Loucy (cell line): Measurements from ENCODE around the gene CDK13.

Experiments used
- H2AFZ ChIP-seq: fragments of 200-600 bp; sonication (generic); 2 replicates; pipeline ENCODE4 v1.6.0; 2016; ENCODE audit warnings: antibody characterized with exemption, mild to moderate bottlenecking, low read length, moderate library complexity
- H3F3A ChIP-seq: fragments of 200-600 bp; 2 replicates; pipeline ENCODE4 v1.6.0; 2016; ENCODE audit warnings: antibody characterized with exemption, low read depth, mild to moderate bottlenecking
- H3K27me3 ChIP-seq: fragments of 200-600 bp; sonication (generic); 2 replicates; pipeline ENCODE4 v1.6.1; 2014; ENCODE audit warnings: low read length, mild to moderate bottlenecking; ENCODE audit not compliant: insufficient read depth, poor library complexity, severe bottlenecking
- H3K36me3 ChIP-seq: fragments of 200-600 bp; sonication (generic); 2 replicates; pipeline ENCODE4 v1.6.1; 2016; ENCODE audit warnings: low read length; ENCODE audit not compliant: insufficient read depth
- H3K4me1 ChIP-seq: fragments of 200-600 bp; sonication (generic); 2 replicates; pipeline ENCODE4 v1.5.1; 2014; ENCODE audit warnings: low read length, mild to moderate bottlenecking; ENCODE audit not compliant: insufficient read depth, poor library complexity, severe bottlenecking
- H3K4me2 ChIP-seq: fragments of 200-600 bp; sonication (generic); 2 replicates; pipeline ENCODE4 v1.6.0; 2014; ENCODE audit warnings: antibody characterized with exemption, low read length, low read depth, mild to moderate bottlenecking; ENCODE audit not compliant: poor library complexity, severe bottlenecking
- H3K4me3 ChIP-seq: fragments of 200-600 bp; sonication (generic); 2 replicates; pipeline ENCODE4 v1.5.1; 2014; ENCODE audit warnings: low read length, mild to moderate bottlenecking, mixed read lengths; ENCODE audit not compliant: poor library complexity, severe bottlenecking
- H3K79me2 ChIP-seq: fragments of 200-600 bp; sonication (generic); 2 replicates; pipeline ENCODE4 v1.6.1; 2014; ENCODE audit warnings: low read length; ENCODE audit not compliant: insufficient read depth
- H3K9ac ChIP-seq: fragments of 200-600 bp; sonication (generic); 2 replicates; pipeline ENCODE4 v1.6.0; 2014; ENCODE audit warnings: mild to moderate bottlenecking, low read depth, low read length, moderate library complexity; ENCODE audit not compliant: poor library complexity, severe bottlenecking
- H3K9me2 ChIP-seq: fragments of 200-600 bp; sonication (generic); replicated peaks from 2 replicates; pipeline ENCODE4 v1.6.1; 2016; ENCODE audit warnings: low read depth, low read length, mixed read lengths
- H3K9me3 ChIP-seq: fragments of 200-600 bp; sonication (generic); 2 replicates; pipeline ENCODE4 v1.6.1; 2014; ENCODE audit warnings: mild to moderate bottlenecking, antibody characterized with exemption, low read length, low read depth; ENCODE audit not compliant: insufficient read depth
- H4K20me1 ChIP-seq: fragments of 200-600 bp; sonication (generic); 2 replicates; pipeline ENCODE4 v1.6.0; 2014; ENCODE audit warnings: antibody characterized with exemption, low read length, mild to moderate bottlenecking; ENCODE audit not compliant: insufficient read depth, poor library complexity, severe bottlenecking
- EZH2phosphoT487 ChIP-seq: fragments of 200-600 bp; IDR thresholded peaks from 2 replicates; pipeline ENCODE4 v1.6.1; 2018; ENCODE audit warnings: antibody characterized with exemption, mild to moderate bottlenecking, moderate library complexity, borderline replicate concordance
- TF ChIP-seq, protein P1 (sequence below): fragments of 200-600 bp; sonication (generic); conservative IDR thresholded peaks from 2 replicates; pipeline ENCODE4 v1.5.1; 2014; ENCODE audit warnings: mild to moderate bottlenecking, antibody characterized with exemption, low read length

Gene CDK13

DNA sequence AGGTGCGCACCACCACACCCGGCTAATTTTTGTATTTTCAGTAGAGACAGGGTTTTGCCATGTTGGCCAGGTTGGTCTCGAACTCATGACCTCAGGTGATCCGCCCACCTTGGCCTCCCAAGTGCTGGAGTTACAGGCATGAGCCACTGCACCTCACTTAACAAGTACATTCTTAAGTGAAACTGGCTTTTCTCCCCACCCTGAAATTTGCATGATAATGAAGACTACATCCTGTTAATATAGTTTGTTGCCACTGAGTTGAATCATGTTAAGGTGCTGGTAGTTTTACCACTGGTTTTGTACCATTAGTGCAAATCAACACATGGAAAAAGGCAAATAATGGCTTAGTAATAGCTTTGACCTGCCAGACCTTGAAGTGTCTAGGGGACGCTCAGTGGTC is 122.2 kb downstream of the CDK13 start:
- Histone ChIP-seq H3K4me2 (no peak overlapping the region), H3K4me3 (no peak overlapping the region), H3K79me2 (no peaks in the 10 kb centered on the region), H2AFZ (no peak overlapping the region), H4K20me1 (no peaks in the 10 kb centered on the region), H3K9ac (no peak overlapping the region), H3K36me3 (peaks cover 4% of the 10 kb centered on the region; the same call in 1 of the 2 replicates), H3F3A (no peaks in the 10 kb centered on the region), H3K9me3 (no peaks in the 10 kb centered on the region), H3K9me2 (no peaks in the 10 kb centered on the region), H3K27me3 (no peaks in the 10 kb centered on the region), H3K4me1 (no peaks in the 10 kb centered on the region)
- TF ChIP-seq EZH2phosphoT487, result no peak
- TF ChIP-seq, protein P1, sequence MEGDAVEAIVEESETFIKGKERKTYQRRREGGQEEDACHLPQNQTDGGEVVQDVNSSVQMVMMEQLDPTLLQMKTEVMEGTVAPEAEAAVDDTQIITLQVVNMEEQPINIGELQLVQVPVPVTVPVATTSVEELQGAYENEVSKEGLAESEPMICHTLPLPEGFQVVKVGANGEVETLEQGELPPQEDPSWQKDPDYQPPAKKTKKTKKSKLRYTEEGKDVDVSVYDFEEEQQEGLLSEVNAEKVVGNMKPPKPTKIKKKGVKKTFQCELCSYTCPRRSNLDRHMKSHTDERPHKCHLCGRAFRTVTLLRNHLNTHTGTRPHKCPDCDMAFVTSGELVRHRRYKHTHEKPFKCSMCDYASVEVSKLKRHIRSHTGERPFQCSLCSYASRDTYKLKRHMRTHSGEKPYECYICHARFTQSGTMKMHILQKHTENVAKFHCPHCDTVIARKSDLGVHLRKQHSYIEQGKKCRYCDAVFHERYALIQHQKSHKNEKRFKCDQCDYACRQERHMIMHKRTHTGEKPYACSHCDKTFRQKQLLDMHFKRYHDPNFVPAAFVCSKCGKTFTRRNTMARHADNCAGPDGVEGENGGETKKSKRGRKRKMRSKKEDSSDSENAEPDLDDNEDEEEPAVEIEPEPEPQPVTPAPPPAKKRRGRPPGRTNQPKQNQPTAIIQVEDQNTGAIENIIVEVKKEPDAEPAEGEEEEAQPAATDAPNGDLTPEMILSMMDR, result no peak

DNA sequence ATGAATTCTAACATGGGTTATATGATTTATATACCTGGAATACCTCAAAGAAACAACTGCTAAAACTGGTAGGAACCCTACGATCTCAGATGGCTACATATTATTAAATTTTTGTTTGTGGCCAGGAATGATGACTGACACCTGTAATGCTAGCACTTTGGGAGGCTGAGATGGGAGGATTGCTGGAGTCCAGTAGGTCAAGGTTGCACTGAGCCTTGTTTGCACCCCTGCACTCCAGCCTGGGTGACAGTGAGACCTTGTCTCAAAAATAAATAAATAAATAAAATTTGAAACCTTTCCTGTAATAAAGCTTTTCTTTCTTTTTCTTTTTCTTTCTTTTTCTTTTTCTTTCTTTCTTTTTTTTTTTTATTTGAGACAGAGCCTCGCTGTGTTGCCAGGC is 123.2 kb downstream of the CDK13 start:
- H3K4me2 ChIP-seq, result no peak overlapping the region
- no peak overlapping the region for H3K4me3 ChIP-seq
- no peaks in the 10 kb centered on the region for H4K20me1 ChIP-seq
- H3K27me3 ChIP-seq, result no peaks in the 10 kb centered on the region
- H3K79me2 ChIP-seq, result no peaks in the 10 kb centered on the region
- no peaks in the 10 kb centered on the region for H3K9me2 ChIP-seq
- no peaks in the 10 kb centered on the region for H3K9me3 ChIP-seq
- no peaks in the 10 kb centered on the region for H3K4me1 ChIP-seq
- no peaks in the 10 kb centered on the region; the same call in 1 of the 2 replicates for H3K36me3 ChIP-seq
- no peak overlapping the region for H2AFZ ChIP-seq
- H3K9ac ChIP-seq, result no peak overlapping the region
- TF ChIP-seq, protein P1, result no peak
- no peak for TF ChIP-seq EZH2phosphoT487
- H3F3A ChIP-seq, result no peaks in the 10 kb centered on the region

DNA sequence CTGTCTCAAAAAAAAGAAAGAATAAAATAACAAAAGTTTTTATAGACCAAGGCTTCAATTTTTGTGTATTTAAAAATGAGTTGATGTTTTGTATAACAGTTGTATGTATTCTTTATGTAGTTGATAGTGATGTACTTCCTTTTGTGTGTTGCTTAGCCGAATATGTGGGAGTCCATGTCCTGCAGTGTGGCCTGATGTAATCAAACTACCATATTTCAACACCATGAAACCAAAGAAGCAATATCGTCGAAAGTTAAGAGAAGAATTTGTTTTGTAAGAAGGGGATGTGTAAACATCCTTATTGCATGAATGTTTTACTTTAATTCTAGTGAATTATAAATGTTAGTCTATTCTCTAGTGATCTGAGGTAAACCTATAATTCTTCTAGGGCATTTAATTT is 127.8 kb downstream of the CDK13 start:
- Histone ChIP-seq H3F3A (no peaks in the 10 kb centered on the region), H4K20me1 (no peaks in the 10 kb centered on the region), H3K4me3 (no peak overlapping the region), H3K79me2 (no peaks in the 10 kb centered on the region), H3K4me2 (no peak overlapping the region), H3K27me3 (no peaks in the 10 kb centered on the region), H2AFZ (no peak overlapping the region), H3K36me3 (peaks cover 16% of the 10 kb centered on the region), H3K9me3 (no peaks in the 10 kb centered on the region), H3K4me1 (no peaks in the 10 kb centered on the region), H3K9ac (no peak overlapping the region), H3K9me2 (no peaks in the 10 kb centered on the region)
- TF ChIP-seq EZH2phosphoT487, result no peak
- TF ChIP-seq, protein P1, result no peak
